GM19372 (cell line): Measurements from ENCODE around the gene TSSK2.

Experiments used
- ATAC-seq: cut with Tn5 transposase; IDR thresholded peaks from one replicate; pipeline ENCODE4 v1.9.1; 2021; ENCODE audit warnings: mild to moderate bottlenecking, low read depth, moderate library complexity; ENCODE audit not compliant: unreplicated experiment

Gene TSSK2

GRCh38 chr22:19166421-19166820 lies 35.3 kb downstream of the TSSK2 start:
- ATAC-seq, result no peak

GRCh38 chr22:19167106-19167869 lies 36.2 kb downstream of the TSSK2 start:
- no peak for ATAC-seq

GRCh38 chr22:19168088-19168890 lies 37.2 kb downstream of the TSSK2 start:
- no peak for ATAC-seq

GRCh38 chr22:19169002-19169946 lies 38.2 kb downstream of the TSSK2 start:
- no peak for ATAC-seq

GRCh38 chr22:19169947-19170318 lies 38.8 kb downstream of the TSSK2 start:
- ATAC-seq, result no peak

GRCh38 chr22:19172213-19173046 lies 41.3 kb downstream of the TSSK2 start:
- no peak for ATAC-seq

GRCh38 chr22:19173047-19174035 lies 42.2 kb downstream of the TSSK2 start:
- no peak for ATAC-seq

- no peak for ATAC-seq
Measured at GRCh38 chr22:19174106-19175025, 43.3 kb downstream of the TSSK2 start.

- ATAC-seq, result no peak
Measured at GRCh38 chr22:19175026-19175601, 44.0 kb downstream of the TSSK2 start.

GRCh38 chr22:19175602-19176174 lies 44.6 kb downstream of the TSSK2 start:
- ATAC-seq, result no peak

GRCh38 chr22:19176175-19176643 lies 45.1 kb downstream of the TSSK2 start:
- ATAC-seq, result no peak

- no peak for ATAC-seq
Measured at GRCh38 chr22:19176732-19177131, 45.6 kb downstream of the TSSK2 start.

- no peak for ATAC-seq
Measured at GRCh38 chr22:19177164-19178064, 46.3 kb downstream of the TSSK2 start.

- ATAC-seq, result peak; percentile 29
Measured at GRCh38 chr22:19178065-19178656, 47.1 kb downstream of the TSSK2 start.
